ENCODE measurements around the gene POM121L2.

GRCh38 chr6:27260836-27261375 is 51.2 kb downstream of the POM121L2 start:
- TF ChIP-seq, protein P1, sequence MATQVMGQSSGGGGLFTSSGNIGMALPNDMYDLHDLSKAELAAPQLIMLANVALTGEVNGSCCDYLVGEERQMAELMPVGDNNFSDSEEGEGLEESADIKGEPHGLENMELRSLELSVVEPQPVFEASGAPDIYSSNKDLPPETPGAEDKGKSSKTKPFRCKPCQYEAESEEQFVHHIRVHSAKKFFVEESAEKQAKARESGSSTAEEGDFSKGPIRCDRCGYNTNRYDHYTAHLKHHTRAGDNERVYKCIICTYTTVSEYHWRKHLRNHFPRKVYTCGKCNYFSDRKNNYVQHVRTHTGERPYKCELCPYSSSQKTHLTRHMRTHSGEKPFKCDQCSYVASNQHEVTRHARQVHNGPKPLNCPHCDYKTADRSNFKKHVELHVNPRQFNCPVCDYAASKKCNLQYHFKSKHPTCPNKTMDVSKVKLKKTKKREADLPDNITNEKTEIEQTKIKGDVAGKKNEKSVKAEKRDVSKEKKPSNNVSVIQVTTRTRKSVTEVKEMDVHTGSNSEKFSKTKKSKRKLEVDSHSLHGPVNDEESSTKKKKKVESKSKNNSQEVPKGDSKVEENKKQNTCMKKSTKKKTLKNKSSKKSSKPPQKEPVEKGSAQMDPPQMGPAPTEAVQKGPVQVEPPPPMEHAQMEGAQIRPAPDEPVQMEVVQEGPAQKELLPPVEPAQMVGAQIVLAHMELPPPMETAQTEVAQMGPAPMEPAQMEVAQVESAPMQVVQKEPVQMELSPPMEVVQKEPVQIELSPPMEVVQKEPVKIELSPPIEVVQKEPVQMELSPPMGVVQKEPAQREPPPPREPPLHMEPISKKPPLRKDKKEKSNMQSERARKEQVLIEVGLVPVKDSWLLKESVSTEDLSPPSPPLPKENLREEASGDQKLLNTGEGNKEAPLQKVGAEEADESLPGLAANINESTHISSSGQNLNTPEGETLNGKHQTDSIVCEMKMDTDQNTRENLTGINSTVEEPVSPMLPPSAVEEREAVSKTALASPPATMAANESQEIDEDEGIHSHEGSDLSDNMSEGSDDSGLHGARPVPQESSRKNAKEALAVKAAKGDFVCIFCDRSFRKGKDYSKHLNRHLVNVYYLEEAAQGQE (IDR thresholded peaks at IDR 0.05; ENCODE audit: low read depth), result no peak
- TF ChIP-seq EP300 (IDR thresholded peaks at IDR 0.05; ENCODE audit: borderline replicate concordance) (no peak), TAF1 (IDR thresholded peaks at IDR 0.05; ENCODE audit: low read depth) (no peak), RAD21 (IDR thresholded peaks at IDR 0.05; ENCODE audit: low read depth) (no peak)
- TF ChIP-seq, protein P2, sequence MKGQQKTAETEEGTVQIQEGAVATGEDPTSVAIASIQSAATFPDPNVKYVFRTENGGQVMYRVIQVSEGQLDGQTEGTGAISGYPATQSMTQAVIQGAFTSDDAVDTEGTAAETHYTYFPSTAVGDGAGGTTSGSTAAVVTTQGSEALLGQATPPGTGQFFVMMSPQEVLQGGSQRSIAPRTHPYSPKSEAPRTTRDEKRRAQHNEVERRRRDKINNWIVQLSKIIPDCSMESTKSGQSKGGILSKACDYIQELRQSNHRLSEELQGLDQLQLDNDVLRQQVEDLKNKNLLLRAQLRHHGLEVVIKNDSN (IDR thresholded peaks at IDR 0.05), result no peak
